SIG-M5 treated with dmso at 0.1 percent for 504 hours (cell line): ENCODE data around the gene RPGR.
A peak's percentile ranks its signal among the peaks of the same experiment; 100 is the strongest.

Source experiments
- DNase-seq: peaks from one replicate; lab custom pipeline; 2025; ENCODE audit not compliant: unreplicated experiment; lab: John Stamatoyannopoulos, UW

The RPGR gene, protein sequence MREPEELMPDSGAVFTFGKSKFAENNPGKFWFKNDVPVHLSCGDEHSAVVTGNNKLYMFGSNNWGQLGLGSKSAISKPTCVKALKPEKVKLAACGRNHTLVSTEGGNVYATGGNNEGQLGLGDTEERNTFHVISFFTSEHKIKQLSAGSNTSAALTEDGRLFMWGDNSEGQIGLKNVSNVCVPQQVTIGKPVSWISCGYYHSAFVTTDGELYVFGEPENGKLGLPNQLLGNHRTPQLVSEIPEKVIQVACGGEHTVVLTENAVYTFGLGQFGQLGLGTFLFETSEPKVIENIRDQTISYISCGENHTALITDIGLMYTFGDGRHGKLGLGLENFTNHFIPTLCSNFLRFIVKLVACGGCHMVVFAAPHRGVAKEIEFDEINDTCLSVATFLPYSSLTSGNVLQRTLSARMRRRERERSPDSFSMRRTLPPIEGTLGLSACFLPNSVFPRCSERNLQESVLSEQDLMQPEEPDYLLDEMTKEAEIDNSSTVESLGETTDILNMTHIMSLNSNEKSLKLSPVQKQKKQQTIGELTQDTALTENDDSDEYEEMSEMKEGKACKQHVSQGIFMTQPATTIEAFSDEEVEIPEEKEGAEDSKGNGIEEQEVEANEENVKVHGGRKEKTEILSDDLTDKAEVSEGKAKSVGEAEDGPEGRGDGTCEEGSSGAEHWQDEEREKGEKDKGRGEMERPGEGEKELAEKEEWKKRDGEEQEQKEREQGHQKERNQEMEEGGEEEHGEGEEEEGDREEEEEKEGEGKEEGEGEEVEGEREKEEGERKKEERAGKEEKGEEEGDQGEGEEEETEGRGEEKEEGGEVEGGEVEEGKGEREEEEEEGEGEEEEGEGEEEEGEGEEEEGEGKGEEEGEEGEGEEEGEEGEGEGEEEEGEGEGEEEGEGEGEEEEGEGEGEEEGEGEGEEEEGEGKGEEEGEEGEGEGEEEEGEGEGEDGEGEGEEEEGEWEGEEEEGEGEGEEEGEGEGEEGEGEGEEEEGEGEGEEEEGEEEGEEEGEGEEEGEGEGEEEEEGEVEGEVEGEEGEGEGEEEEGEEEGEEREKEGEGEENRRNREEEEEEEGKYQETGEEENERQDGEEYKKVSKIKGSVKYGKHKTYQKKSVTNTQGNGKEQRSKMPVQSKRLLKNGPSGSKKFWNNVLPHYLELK

DNA sequence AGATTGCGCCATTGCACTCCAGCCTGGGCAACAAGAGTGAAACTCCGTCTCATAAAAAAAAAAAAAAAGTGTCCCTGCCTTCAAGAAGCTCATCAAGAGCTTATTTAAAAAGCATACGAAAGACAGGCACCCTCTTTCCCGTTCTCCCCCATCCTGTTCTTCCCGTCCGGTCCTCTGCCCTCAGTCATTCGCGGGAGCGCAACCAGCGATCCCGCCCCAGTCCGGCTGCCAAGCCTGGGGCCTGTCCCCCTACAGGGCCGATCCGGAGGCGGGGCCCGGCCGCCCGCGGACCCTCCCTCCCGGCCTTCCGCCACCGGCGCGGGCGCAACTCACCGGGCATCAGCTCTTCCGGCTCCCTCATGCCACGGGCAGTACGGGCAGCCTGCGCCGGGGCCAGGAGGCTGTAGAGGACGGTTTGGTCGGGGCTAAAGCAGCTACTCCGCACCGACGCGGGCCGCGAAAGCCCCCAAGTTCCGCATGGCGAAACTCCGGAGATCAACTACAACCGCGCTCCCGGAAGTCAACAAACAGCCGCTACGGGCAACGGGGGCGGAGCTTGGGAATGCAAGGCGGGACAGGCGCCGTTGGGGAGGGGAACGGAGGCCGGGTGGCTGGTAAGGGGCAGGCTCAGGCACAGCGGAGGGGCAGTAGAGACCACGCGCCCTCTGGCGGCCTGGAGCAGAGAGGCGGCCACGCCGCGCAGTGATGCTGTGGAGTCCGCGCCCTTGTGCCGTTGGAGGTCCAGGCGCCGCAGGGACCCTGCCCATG lies at the start of gene RPGR:
TSS of gene RPGR (minus strand) at position 503 of the 768 bp plus-strand sequence. CDS start at position 361, 142 bp downstream.
- peak; percentile 78 for DNase-seq

DNA sequence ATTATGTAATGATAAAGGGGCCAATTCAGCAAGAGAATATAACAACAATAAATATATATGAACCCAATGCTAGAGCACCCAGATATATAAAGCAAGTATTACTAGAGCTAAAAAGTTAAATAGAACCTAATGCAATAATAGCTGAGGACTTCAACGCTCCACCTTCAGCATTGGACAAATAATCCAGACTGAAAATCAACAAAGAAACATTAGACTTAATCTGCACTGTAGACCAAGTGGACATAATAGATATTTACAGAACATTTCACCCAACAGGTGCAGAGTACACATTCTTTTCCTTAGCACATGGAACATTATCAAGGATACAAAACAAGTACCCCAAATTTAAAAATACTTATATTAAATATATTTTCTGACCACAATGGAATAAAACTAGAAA lies 49.4 kb upstream of the RPGR start:
- no peak for DNase-seq

DNA sequence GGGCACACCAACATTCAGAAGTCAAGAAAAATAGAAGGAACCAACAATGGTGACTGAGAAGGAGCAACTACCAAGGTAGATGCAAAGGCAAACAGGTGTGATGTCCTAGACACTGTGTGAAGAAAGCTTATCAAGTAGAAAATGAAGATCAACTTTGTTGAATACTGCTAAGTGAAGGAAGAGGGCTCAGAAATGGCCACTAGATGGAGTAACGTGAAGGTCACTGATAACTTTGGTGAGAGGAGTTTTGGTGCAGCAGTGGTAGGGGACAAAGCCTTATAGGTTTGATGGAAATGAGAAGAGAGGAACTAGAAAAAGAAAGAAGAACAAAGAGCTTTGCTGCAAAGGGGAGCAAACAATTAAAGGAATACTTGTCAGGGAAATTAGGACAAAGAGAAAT lies 48.6 kb upstream of the RPGR start:
- DNase-seq, result peak; percentile 31

DNA sequence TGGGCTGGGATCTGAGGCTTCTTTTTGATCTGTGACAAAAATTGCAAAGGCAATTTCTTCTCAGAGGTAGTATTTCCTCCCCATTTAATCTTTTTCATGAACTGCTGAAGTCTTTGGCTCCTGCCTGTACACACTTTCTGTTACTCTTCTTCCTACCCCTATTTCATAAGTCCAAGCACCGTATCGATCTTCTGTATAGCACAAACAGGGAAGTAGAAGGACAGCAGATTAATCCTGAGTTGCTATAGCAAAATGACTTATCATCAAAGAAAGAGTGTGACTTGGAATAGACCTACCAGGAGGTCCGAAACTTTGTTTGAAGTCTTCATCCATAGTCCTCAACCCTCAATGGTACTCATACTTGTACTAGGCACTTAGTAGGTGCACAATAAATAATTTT lies 47.1 kb upstream of the RPGR start:
- no peak for DNase-seq

DNA sequence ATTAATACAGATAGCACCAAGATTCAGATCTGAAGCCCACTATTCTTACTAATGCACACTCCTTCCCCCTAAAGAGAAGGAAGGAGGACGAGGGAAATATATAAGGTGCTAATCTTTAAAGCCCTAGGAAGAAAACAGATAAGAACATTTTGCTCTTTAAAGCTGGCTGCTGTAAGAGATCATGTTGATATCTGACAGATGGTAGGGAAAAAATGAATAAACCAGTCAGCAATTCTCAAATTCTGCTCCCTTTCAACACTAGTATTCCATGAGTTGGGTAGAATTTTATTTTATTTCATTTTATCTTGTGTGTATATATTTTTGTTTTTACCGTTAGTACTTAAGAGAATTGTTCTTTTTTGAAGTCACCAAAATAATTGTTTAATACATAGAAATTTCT lies 44.3 kb upstream of the RPGR start:
- DNase-seq, result no peak

DNA sequence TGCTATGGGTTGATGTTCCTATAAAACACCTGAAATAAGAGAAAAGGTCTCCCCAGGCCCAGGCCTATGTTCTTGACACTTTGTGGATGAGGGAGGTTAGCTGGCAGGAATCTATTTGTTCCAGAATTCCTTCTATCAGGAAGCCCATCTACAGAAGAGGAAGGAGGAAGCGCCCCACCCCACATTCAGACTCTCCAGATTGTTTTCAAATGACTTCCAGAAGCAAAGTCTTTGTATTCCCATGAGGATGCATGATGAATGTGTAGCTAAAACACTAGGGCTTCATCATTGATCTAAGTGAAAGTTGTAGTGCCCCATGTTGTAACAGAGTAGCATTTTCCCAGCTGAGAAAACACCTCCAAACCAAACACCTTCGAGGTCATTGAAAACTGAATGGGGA lies 41.5 kb upstream of the RPGR start:
- no peak for DNase-seq

DNA sequence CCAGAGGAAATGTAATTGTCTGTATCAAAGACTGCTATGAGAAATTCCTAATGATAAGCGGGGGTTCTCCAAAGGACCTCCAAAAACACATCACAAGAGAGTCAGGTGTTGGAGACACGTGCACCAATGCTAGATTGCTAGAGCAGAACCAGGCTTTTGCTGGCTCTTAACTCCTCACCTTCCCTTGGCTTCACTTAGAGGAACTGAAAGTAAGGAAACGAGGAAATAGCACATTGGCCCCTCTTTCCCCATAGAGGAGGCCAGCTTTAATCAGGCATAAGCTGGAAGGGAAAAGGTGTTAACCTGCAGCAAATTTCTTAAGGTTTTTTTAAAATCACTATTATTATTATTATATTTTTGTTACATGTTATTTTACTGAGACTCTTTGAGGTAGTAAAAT lies 38.6 kb upstream of the RPGR start:
- peak; percentile 33 for DNase-seq

DNA sequence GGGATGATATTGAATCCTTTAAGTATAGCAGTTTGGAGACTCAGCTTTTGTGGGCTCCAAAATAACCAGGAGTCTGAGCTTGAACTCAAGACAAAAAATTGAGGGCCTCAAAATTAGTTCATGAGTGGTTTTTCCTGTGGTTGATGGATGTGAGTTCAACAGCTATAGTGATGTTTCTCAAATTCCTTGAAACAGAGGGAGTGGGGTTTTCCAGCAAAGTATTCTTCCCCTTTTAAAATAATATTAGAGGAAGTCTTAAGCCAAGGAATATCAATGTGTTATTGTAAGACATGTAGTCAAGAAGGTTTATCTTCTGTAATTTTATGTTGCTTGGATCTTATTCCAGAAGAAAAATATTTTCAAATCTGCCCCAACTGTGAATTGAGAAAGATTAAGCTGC lies 35.7 kb upstream of the RPGR start:
- DNase-seq, result no peak

DNA sequence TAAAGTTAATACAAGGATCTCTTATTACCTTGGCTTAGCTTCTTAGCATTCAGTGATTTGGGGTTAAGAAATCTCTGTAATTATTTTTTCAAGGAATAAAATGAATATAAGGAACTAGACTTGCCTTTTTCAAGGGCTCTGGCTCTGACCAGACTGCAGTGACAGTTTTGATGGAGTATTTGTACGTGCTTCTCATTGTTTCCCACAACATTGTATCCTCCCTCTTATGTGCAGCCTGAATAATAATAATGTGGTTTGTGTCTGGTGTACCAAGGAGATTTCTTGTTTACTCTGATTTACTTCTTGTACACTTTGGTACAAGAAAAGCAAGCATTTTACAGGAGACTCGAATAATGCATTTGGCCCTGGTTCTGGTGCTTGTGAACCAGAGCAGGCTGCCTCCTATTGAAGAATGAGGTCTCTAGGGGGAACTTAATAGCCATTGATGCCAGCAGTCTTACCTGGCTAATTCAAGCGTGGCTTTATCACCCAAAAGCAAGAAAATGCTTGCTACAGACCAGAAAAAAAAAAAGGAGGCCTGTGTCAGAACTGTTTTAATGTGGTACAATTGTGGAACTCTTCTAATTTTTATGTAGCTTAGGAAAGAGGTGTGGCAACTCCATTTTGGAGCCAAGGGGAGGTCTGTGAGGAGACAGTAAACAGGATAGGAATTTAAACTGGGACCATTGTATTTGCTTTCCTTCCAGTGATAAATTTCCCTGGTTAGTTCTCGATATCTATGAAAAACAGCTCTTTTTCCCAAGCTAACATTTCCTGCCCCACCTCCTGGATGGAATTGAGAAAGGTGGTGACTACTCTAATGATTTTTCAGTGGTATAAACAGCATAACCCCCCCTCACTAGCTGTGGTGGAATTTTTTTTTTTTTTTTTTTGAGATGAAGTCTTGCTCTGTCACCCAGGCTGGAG lies 30.7 kb upstream of the RPGR start:
- DNase-seq, result no peak

DNA sequence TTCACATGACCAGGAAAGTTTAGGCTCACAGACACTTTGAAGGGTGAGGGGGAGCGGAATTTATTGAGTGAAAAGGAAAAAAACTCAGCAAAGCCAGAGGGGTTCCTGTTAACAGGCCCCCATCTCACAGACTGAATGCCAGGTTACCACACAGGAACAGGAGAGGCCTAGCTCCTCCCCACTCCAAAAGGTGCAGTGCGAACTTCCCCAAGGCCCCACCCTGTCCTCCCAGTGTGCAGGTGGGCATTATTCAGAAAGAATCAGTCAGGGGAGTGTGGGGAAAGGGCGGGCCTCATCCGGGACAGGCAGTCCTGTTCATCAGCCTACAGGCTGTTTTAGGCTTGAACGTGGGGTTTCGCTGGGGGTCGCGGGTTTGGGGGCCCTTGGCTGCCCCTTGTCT lies 29.1 kb upstream of the RPGR start:
- no peak for DNase-seq

DNA sequence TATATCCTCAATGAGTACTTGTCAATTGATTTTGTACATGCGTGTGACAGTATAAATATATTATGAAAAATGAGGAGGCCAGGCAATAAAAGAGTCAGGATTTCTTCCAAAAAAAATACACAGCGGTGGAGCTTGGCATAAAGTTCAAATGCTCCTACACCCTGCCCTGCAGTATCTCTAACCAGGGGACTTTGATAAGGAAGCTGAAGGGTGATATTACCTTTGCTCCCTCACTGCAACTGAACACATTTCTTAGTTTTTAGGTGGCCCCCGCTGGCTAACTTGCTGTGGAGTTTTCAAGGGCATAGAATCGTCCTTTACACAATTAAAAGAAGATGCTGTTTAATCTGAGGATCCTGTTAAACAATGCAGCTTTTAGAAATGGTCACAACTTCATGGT lies 25.1 kb upstream of the RPGR start, which contains the start of gene OTC:
TSS of gene OTC (plus strand) at position 243 of the 400 bp plus-strand sequence. CDS start at position 336, 93 bp downstream.
- no peak for DNase-seq

DNA sequence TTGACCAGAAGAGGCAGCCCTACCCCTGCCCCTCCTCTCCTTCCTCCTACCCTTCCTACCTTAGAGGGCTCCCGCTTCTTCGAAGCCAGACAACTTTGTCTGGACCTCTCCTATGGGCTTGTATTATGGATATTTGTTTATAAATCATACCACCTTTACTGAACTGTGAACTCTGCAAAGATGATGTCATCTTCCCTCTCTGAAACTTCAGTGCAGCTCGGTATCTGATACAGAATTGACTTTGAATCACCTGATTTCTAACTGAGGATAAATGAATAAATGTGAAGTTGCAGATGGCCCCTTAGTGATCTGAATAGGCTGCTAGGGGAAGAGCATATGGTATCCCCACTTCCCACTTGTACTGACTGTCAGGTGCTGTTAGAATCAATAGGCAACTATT lies 24.0 kb upstream of the RPGR start:
- no peak for DNase-seq

DNA sequence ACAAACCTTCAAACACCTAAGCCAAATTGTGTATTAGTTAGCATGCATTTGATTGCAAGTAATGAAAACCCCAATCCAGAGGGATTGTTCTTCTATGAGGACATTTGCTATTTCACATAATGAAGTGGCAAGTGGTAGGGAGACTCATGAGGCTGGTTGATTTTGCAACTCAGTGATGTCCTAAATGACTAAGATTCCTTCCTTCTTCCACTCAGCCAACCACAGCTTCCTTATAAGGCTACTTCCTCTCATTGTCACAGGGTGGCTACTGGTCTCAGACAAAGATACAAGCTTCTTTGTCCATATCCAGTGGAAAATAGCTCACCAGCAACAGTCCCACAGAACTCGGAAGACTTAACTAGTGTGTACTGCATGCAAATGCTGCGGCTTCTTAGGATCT lies 19.8 kb upstream of the RPGR start:
- peak; percentile 85 for DNase-seq

DNA sequence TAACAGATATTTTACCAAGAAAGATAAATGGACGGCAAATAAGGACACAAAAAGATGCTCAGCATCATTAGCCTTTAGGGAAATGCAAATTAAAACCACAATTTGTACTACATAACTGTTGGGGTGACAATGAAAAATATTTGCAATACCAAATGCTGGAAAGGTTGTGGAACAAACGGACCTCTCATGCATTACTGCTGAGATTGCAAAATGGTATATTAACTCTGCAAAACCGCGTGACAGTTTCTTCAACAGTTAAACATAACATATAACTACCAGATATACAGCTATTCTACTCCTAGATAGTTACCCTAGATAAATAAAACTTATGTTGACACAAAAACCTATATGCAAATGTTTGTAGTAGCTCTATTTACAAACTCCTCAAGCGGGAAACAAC lies 18.8 kb upstream of the RPGR start:
- DNase-seq, result no peak

DNA sequence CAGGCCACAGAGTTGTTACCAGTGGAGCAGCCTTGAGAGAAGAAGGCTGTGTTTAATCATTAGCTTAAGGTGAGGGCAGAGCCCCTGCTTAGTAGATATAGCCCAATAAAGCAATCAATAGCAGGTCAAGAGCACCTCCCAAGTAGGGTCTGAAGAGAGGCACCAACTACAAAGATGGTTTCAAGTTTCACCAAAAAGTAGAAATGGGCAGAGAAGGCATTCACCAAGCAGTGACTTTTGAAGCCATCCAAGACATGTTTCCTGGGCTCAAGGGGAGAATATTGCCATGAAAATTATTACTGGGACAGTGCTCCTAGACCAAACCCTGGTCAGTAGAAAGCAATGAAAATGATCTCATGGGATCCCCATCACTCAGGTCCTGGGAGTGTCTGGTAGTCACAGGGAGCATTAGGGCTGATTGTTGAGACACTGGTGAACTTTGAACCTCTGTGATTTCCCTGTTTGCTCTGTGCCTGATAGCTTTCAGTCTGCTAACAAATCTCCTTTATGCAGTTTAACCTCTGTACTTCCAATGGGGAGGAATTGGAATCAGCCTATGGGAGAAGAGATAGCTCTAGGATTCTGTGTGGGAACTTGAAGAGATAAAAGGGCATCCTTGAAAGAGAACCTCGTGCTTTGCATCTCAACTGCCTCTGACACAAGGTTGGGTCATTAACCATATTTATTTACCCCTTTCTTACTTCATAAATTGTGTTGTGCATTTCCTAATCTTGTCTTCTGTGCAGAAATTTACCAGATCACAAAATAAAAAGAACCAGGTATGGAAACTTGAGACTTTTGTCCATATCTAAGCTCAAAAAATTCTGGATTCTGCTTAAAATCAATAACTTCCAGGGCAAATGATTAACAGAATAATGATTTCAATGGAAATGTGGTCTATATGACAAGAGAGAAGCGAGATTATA lies 15.8 kb upstream of the RPGR start:
- DNase-seq, result no peak

DNA sequence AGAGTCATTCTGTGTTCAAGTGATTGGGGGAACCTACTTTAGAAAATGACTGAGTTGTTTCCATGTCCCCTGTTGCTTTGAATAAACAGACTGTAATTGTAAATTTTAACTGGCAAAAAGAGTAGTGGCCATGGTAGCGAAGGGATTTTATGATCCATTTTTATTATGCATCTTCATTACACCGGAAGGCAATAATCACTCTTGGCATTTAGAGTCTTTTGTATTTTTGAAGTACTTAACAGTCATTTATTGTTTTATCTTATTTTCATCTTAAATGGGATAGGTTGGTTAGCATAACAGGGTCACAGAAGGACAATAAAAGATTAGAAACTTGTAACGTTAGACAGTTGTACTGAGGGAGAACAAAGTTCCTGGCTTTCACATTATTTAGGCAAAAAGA lies 14.1 kb upstream of the RPGR start:
- no peak for DNase-seq

DNA sequence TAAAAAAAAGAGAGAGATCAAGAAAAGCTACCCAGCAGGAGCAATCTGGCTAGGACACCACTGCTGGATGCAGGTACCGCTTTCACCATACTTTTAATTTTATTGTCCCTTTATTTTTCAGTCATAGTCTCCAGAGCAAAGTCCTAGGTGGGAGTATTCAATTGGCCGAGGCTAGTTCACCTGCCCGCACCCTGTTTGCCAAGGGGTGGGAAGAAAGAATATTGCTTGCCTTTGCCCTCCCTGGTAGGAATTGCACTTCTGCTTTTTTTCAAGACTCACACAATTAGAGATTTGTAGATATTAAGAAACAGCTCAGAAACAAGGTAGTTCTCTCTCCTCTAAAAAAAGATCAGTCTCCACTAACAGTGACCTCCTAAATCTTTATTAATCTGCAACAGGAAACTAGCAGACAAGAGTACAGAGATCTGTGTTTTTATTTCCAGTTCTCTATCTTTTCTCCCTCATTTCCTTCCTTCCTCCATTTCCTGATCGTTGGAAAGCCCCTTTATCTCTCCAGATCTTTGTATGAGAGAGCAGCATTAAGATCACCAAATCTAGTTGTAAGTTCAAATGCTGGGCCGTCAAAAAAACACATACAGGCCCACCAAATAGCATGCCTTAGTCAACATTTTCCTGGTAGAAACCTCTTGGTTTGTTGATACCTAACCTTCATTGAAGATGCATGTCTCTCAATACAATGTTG lies 9.4 kb upstream of the RPGR start:
- DNase-seq, result no peak

DNA sequence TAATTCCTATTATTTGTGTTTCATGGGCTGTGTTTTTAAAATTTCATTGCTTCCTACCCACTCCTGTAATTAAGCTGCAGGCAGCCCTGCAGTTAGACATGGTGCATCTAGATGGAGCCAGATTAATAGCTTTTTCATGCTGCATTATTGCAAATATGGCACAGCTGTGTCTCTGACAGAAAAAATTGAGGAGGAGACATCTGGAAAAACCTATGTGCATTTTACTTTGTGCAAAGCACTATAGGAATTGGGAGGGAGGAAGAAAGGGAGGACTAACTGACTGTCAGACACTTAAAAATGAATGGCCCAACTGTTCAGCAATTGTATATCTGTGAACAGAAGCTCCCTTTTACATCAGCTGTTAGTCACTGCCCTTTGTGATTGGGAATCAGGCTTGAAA lies 8.1 kb upstream of the RPGR start:
- no peak for DNase-seq
